Stimulated activated CD4-positive, alpha-beta T cell treated with anti-CD3 and anti-CD28 coated beads, Interleukin-1b, Interleukin-23, amount 100 ng/mL, for 48 hours (primary cell): ENCODE data around the gene DCLRE1A.
"Not testable (repeated sequence)": the region's sequence is repeated elsewhere in the genome, so short reads cannot be mapped to it uniquely, and the experiment has no call there.

Source experiments
- DNase-seq: peaks from one replicate; pipeline ENCODE4 v3.0.0-alpha.2; 2020

Gene DCLRE1A

GRCh38 chr10:113857210-113857609 lies 3.3 kb upstream of the DCLRE1A start:
- no peak for DNase-seq

GRCh38 chr10:113856563-113856962 lies 2.7 kb upstream of the DCLRE1A start:
- no peak for DNase-seq

- DNase-seq, result peak; percentile 30
Measured at GRCh38 chr10:113854761-113855588, 1.1 kb upstream of the DCLRE1A start.

GRCh38 chr10:113853578-113854012 lies 287 bp downstream of the DCLRE1A start:
- DNase-seq, result no peak

- DNase-seq, result no peak
Measured at GRCh38 chr10:113849946-113850345, 3.9 kb downstream of the DCLRE1A start.

GRCh38 chr10:113849140-113849803 lies 4.6 kb downstream of the DCLRE1A start:
- no peak for DNase-seq

- DNase-seq, result no peak
Measured at GRCh38 chr10:113846036-113846435, 7.8 kb downstream of the DCLRE1A start.

- no peak for DNase-seq
Measured at GRCh38 chr10:113843972-113844485, 9.9 kb downstream of the DCLRE1A start.

GRCh38 chr10:113842171-113842570 lies 11.7 kb downstream of the DCLRE1A start:
- no peak for DNase-seq

- not testable (repeated sequence) for DNase-seq
Measured at GRCh38 chr10:113828567-113828966, 25.3 kb downstream of the DCLRE1A start.

- no peak for DNase-seq
Measured at GRCh38 chr10:113825791-113826190, 28.1 kb downstream of the DCLRE1A start.

GRCh38 chr10:113823389-113823788 lies 30.5 kb downstream of the DCLRE1A start:
- no peak for DNase-seq

GRCh38 chr10:113822174-113822573 lies 31.7 kb downstream of the DCLRE1A start:
- no peak for DNase-seq

GRCh38 chr10:113821306-113821705 lies 32.6 kb downstream of the DCLRE1A start:
- not testable (repeated sequence) for DNase-seq

GRCh38 chr10:113820507-113820906 lies 33.4 kb downstream of the DCLRE1A start:
- no peak for DNase-seq

- DNase-seq, result no peak
Measured at GRCh38 chr10:113819989-113820388, 33.9 kb downstream of the DCLRE1A start.

- not testable (repeated sequence) for DNase-seq
Measured at GRCh38 chr10:113814700-113815099, 39.2 kb downstream of the DCLRE1A start.

GRCh38 chr10:113808168-113808567 lies 45.7 kb downstream of the DCLRE1A start:
- DNase-seq, result no peak

- DNase-seq, result no peak
Measured at GRCh38 chr10:113806503-113806902, 47.4 kb downstream of the DCLRE1A start.

- no peak for DNase-seq
Measured at GRCh38 chr10:113802997-113803396, 50.9 kb downstream of the DCLRE1A start.

- DNase-seq, result no peak
Measured at GRCh38 chr10:113801569-113801968, 52.3 kb downstream of the DCLRE1A start.

- no peak for DNase-seq
Measured at GRCh38 chr10:113791691-113792090, 62.2 kb downstream of the DCLRE1A start.

- no peak for DNase-seq
Measured at GRCh38 chr10:113788604-113789083, 65.2 kb downstream of the DCLRE1A start.
